AG09319 (cell line): Measurements from ENCODE around the gene TSR1.
"Not testable (repeated sequence)": the region's sequence is repeated elsewhere in the genome, so short reads cannot be mapped to it uniquely, and the experiment has no call there.

ENCODE experiments used
- DNase-seq: peaks from one replicate; pipeline ENCODE4 v3.0.0-alpha.2; 2010; ENCODE audit warnings: low read depth; ENCODE audit errors: extremely low read depth
- TF ChIP-seq, protein P1 (sequence below): IDR thresholded peaks from 2 replicates; pipeline ENCODE4 v1.5.1; 2011; ENCODE audit warnings: low read depth, mild to moderate bottlenecking, inconsistent platforms, low read length, moderate library complexity

Gene TSR1

DNA sequence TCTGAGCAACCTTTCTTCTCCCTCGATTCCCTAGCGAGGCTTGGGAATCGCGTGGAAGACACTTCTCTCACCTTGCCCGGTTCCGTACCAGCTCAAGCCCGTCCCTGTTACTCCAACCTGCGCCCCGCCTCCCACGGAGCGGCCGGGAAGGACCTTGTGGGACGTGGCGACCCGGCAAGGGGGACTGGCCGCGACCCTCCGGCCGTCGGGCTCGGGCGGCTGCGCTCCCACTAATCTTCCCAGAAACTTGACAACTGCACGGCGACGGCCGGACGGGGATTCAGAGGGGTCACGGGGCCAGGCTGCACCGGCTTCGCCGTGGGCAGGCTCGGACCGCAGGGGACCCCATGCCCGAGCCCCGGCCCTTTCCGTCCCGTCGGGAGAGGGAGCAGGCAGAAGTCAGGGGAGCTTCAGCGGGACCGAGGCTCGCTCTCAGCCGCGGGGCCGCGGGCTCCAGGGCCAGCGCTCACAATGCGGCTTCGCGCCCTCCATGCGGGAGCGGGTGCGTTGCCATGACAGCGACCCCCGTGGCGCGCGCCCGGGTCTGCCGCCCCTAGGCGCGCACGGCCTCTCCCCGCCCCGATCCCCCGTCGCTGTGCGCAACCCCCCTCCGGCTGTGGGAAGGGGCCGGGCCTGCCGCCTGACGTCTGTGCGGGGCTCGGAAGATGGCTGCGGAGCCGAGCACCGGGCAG is 741 bp upstream of the TSR1 start, which contains the start of gene SGSM2:
Gene SGSM2, plus strand, starts transcription at position 650 of the 692 bp plus-strand sequence. CDS start 188 bp downstream, outside the sequence.
- DNase-seq, result no peak
- TF ChIP-seq, protein P1, sequence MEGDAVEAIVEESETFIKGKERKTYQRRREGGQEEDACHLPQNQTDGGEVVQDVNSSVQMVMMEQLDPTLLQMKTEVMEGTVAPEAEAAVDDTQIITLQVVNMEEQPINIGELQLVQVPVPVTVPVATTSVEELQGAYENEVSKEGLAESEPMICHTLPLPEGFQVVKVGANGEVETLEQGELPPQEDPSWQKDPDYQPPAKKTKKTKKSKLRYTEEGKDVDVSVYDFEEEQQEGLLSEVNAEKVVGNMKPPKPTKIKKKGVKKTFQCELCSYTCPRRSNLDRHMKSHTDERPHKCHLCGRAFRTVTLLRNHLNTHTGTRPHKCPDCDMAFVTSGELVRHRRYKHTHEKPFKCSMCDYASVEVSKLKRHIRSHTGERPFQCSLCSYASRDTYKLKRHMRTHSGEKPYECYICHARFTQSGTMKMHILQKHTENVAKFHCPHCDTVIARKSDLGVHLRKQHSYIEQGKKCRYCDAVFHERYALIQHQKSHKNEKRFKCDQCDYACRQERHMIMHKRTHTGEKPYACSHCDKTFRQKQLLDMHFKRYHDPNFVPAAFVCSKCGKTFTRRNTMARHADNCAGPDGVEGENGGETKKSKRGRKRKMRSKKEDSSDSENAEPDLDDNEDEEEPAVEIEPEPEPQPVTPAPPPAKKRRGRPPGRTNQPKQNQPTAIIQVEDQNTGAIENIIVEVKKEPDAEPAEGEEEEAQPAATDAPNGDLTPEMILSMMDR, result no peak

DNA sequence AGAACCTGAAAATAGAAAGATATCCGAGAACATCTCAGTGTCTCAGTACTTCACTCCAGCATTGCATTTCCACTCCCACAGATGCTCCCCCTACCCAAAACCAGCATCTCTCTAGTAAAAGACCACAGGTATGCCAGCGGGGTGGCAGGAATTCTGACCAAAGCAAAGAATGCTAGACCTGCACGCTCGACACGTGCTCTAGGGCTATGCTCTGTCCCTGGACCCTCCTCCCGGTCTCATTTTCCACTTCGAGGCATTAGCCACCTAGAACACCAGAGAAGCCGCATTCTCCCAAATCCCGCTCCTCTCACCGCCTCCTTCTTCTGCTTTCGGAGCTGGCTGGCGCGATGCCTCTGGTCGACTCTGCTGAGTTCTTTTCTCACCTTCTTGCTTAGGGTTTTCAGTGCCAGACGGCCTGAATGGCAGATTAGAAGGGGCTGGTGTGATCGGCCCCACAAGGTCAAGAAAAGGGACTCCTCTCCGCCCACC is 487 bp downstream of the TSR1 start:
- TF ChIP-seq, protein P1, result no peak
- DNase-seq, result no peak

DNA sequence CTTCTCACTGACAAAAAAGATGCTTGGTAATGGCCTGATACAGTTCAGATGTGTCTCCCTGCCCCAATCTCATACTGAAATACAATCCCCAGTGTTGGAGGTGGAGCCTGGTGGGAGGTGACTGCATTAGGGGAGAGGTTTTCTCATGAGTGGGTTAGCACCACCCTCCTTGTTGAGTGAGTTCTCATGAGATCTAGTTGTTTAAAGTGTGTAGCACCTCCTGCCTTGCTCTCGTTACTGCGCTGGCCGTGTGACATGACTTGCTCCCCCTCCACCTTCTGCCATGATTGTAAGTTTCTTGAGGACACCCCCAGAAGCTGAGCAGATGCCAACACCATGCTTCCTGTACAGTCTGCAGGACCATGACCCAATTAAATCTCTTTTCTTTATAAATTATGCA is 5.0 kb downstream of the TSR1 start:
- no peak for DNase-seq
- TF ChIP-seq, protein P1, result no peak

DNA sequence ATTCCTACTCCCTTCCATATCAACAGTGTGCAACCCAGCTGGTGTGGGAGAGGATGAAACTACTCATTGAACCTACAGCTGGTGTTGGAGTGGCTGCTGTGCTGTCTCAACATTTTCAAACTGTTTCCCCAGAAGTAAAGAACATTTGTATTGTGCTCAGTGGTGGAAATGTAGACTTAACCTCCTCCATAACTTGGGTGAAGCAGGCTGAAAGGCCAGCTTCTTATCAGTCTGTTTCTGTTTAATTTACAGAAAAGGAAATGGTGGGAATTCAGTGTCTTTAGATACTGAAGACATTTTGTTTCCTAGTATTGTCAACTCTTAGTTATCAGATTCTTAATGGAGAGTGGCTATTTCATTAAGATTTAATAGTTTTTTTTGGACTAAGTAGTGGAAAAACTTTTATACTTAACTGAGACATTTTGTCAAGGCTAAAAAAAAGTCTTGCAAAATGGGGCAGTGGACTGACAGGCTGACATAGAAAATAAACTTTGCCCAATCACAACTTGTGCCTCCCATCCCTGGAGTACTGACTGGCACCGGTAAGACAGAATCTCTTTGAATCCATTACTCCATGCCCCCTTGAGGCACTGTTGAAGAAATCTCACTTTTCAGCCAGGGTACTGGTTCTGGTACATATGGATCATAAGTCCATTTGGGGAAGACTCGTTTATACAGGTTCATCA is 12.5 kb downstream of the TSR1 start:
- no peak for DNase-seq
- TF ChIP-seq, protein P1, result no peak

DNA sequence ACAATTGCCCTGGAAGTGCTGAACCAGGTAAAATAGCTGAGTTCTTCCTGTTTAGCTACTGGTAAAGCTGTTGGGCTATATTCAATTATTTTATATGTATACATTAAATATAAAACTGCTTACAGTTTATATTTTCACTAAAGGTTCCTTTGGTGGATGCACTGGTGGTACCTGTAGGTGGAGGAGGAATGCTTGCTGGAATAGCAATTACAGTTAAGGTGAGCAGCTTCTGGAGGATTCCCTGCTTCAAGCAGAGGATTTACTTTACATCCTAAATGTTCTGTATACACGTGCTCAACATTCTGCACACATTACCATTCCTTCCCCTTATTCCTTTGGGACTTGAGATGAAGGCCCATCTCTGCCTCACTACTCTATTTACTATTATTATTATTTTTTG is 14.9 kb downstream of the TSR1 start:
- TF ChIP-seq, protein P1, result no peak
- no peak for DNase-seq

DNA sequence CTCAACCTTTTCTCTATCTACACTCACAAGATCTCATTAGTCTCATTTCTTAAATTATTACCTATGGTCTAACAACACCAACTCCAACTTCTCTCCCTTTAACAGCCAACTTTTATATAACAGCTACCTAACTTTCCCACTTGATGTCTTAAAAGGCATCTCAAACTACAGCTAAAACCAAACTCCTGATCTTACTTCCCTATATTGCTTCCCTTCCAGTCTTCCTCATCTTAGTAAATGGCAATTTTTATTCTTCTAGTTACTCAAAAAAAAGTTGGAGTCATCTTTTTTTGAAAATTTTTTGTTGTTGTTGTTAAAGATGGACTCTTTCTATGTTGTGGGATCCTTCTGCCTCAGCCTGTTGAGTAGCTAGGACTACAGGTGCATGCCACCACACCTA is 17.2 kb downstream of the TSR1 start:
- TF ChIP-seq, protein P1, result no peak
- DNase-seq, result no peak

DNA sequence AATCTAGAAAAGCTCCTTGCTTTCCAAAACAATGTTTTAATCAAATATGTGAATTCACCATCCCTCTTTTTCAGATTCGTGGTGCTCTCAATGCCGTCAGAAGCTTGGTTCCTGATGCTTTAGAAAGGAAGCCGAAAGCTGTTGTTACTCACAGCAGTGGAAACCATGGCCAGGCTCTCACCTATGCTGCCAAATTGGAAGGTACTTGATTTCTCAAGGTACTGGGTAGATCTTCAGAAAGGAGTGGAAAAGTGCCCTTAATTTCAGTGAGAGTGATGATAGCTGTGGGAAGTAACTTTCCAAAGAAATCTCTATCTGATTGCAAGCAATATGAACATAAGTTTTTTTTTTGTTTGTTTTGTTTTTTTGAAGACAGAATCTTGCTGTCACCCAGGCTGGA is 18.5 kb downstream of the TSR1 start:
- TF ChIP-seq, protein P1, result no peak
- DNase-seq, result no peak

DNA sequence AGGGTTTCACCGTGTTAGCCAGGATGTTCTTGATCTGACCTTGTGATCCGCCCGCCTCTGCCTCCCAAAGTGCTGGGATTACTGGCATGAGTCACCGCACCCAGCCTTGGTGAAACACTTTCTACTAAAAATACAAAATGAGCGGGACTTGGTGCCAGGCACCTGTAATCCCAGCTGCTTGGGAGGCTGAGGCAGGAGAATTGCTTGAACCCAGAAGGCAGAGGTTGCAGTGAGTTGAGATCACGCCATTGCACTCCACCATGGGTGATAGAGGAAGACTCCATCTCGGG is 19.4 kb downstream of the TSR1 start:
- not testable (repeated sequence) for DNase-seq
